Loucy (cell line): Measurements from ENCODE around the gene UPK1A.

Experiments
- H2AFZ ChIP-seq: fragments of 200-600 bp; sonication (generic); 2 replicates; pipeline ENCODE4 v1.6.0; 2016; ENCODE audit warnings: antibody characterized with exemption, mild to moderate bottlenecking, low read length, moderate library complexity
- H3F3A ChIP-seq: fragments of 200-600 bp; 2 replicates; pipeline ENCODE4 v1.6.0; 2016; ENCODE audit warnings: antibody characterized with exemption, low read depth, mild to moderate bottlenecking
- H3K27me3 ChIP-seq: fragments of 200-600 bp; sonication (generic); 2 replicates; pipeline ENCODE4 v1.6.1; 2014; ENCODE audit warnings: low read length, mild to moderate bottlenecking; ENCODE audit not compliant: insufficient read depth, poor library complexity, severe bottlenecking
- H3K36me3 ChIP-seq: fragments of 200-600 bp; sonication (generic); 2 replicates; pipeline ENCODE4 v1.6.1; 2016; ENCODE audit warnings: low read length; ENCODE audit not compliant: insufficient read depth
- H3K4me1 ChIP-seq: fragments of 200-600 bp; sonication (generic); 2 replicates; pipeline ENCODE4 v1.5.1; 2014; ENCODE audit warnings: low read length, mild to moderate bottlenecking; ENCODE audit not compliant: insufficient read depth, poor library complexity, severe bottlenecking
- H3K4me2 ChIP-seq: fragments of 200-600 bp; sonication (generic); 2 replicates; pipeline ENCODE4 v1.6.0; 2014; ENCODE audit warnings: antibody characterized with exemption, low read length, low read depth, mild to moderate bottlenecking; ENCODE audit not compliant: poor library complexity, severe bottlenecking
- H3K4me3 ChIP-seq: fragments of 200-600 bp; sonication (generic); 2 replicates; pipeline ENCODE4 v1.5.1; 2014; ENCODE audit warnings: low read length, mild to moderate bottlenecking, mixed read lengths; ENCODE audit not compliant: poor library complexity, severe bottlenecking
- H3K79me2 ChIP-seq: fragments of 200-600 bp; sonication (generic); 2 replicates; pipeline ENCODE4 v1.6.1; 2014; ENCODE audit warnings: low read length; ENCODE audit not compliant: insufficient read depth
- H3K9ac ChIP-seq: fragments of 200-600 bp; sonication (generic); 2 replicates; pipeline ENCODE4 v1.6.0; 2014; ENCODE audit warnings: mild to moderate bottlenecking, low read depth, low read length, moderate library complexity; ENCODE audit not compliant: poor library complexity, severe bottlenecking
- H3K9me2 ChIP-seq: fragments of 200-600 bp; sonication (generic); replicated peaks from 2 replicates; pipeline ENCODE4 v1.6.1; 2016; ENCODE audit warnings: low read depth, low read length, mixed read lengths
- H3K9me3 ChIP-seq: fragments of 200-600 bp; sonication (generic); 2 replicates; pipeline ENCODE4 v1.6.1; 2014; ENCODE audit warnings: mild to moderate bottlenecking, antibody characterized with exemption, low read length, low read depth; ENCODE audit not compliant: insufficient read depth
- H4K20me1 ChIP-seq: fragments of 200-600 bp; sonication (generic); 2 replicates; pipeline ENCODE4 v1.6.0; 2014; ENCODE audit warnings: antibody characterized with exemption, low read length, mild to moderate bottlenecking; ENCODE audit not compliant: insufficient read depth, poor library complexity, severe bottlenecking
- EZH2phosphoT487 ChIP-seq: fragments of 200-600 bp; IDR thresholded peaks from 2 replicates; pipeline ENCODE4 v1.6.1; 2018; ENCODE audit warnings: antibody characterized with exemption, mild to moderate bottlenecking, moderate library complexity, borderline replicate concordance
- TF ChIP-seq, protein P1 (sequence below): fragments of 200-600 bp; sonication (generic); conservative IDR thresholded peaks from 2 replicates; pipeline ENCODE4 v1.5.1; 2014; ENCODE audit warnings: mild to moderate bottlenecking, antibody characterized with exemption, low read length

The UPK1A gene

GRCh38 chr19:35637165-35637564 is 29.2 kb upstream of the UPK1A start:
- Histone ChIP-seq H3K79me2 (no peaks in the 10 kb centered on the region), H3K4me1 (no peaks in the 10 kb centered on the region), H3K9ac (no peak overlapping the region), H3K9me2 (no peaks in the 10 kb centered on the region), H3K4me2 (no peak overlapping the region), H3K9me3 (no peaks in the 10 kb centered on the region), H3K4me3 (no peak overlapping the region), H3K36me3 (peaks cover 42% of the 10 kb centered on the region; the same call in 1 of the 2 replicates), H3F3A (no peaks in the 10 kb centered on the region), H3K27me3 (no peaks in the 10 kb centered on the region), H2AFZ (no peak overlapping the region), H4K20me1 (no peaks in the 10 kb centered on the region)
- TF ChIP-seq EZH2phosphoT487: no peak
- TF ChIP-seq, protein P1, sequence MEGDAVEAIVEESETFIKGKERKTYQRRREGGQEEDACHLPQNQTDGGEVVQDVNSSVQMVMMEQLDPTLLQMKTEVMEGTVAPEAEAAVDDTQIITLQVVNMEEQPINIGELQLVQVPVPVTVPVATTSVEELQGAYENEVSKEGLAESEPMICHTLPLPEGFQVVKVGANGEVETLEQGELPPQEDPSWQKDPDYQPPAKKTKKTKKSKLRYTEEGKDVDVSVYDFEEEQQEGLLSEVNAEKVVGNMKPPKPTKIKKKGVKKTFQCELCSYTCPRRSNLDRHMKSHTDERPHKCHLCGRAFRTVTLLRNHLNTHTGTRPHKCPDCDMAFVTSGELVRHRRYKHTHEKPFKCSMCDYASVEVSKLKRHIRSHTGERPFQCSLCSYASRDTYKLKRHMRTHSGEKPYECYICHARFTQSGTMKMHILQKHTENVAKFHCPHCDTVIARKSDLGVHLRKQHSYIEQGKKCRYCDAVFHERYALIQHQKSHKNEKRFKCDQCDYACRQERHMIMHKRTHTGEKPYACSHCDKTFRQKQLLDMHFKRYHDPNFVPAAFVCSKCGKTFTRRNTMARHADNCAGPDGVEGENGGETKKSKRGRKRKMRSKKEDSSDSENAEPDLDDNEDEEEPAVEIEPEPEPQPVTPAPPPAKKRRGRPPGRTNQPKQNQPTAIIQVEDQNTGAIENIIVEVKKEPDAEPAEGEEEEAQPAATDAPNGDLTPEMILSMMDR: no peak

DNA sequence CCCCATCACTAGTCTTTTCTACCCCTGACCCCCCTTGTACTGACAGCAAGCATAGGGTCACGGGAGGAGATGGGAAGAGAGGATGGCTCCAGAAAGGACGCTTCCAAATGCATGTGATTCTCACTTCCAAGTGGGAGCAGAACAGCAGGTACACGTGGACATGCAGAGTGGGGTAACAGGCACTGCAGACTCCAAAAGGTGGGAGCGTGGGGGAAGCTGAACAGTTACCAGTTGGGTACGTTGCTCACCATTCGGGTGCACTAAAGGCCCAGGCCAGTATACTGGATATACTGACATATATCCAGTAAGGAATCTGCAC is 27.0 kb upstream of the UPK1A start:
- H3K4me1 ChIP-seq: peaks cover 12% of the 10 kb centered on the region
- no peaks in the 10 kb centered on the region for H4K20me1 ChIP-seq
- TF ChIP-seq, protein P1: no peak
- TF ChIP-seq EZH2phosphoT487: no peak
- no peak overlapping the region for H3K4me3 ChIP-seq
- H3K27me3 ChIP-seq: no peaks in the 10 kb centered on the region
- H3K4me2 ChIP-seq: no peak overlapping the region
- H3K79me2 ChIP-seq: no peaks in the 10 kb centered on the region
- no peak overlapping the region for H3K9ac ChIP-seq
- no peaks in the 10 kb centered on the region for H3K9me2 ChIP-seq
- no peak overlapping the region for H2AFZ ChIP-seq
- peaks cover 23% of the 10 kb centered on the region; the same call in 1 of the 2 replicates for H3K36me3 ChIP-seq
- no peaks in the 10 kb centered on the region for H3K9me3 ChIP-seq
- H3F3A ChIP-seq: no peaks in the 10 kb centered on the region

GRCh38 chr19:35639863-35640262 is 26.5 kb upstream of the UPK1A start:
- Histone ChIP-seq H3K4me2 (no peak overlapping the region), H3K4me1 (peaks cover 17% of the 10 kb centered on the region), H3F3A (0 out of 2 replicates have a peak, but pooled peaks cover 2% of the 10 kb centered on the region), H3K9me3 (no peaks in the 10 kb centered on the region), H3K4me3 (no peak overlapping the region), H3K9me2 (no peaks in the 10 kb centered on the region), H2AFZ (no peak overlapping the region), H3K27me3 (no peaks in the 10 kb centered on the region), H4K20me1 (no peaks in the 10 kb centered on the region), H3K9ac (no peak overlapping the region), H3K79me2 (no peaks in the 10 kb centered on the region), H3K36me3 (peaks cover 21% of the 10 kb centered on the region; the same call in 1 of the 2 replicates)
- no peak for TF ChIP-seq EZH2phosphoT487
- TF ChIP-seq, protein P1: no peak
